Measurements from ENCODE around the gene ACO2.
A peak's percentile ranks its signal among the peaks of the same experiment; 100 is the strongest.
"Not testable (repeated sequence)": the region's sequence is repeated elsewhere in the genome, so short reads cannot be mapped to it uniquely, and the experiment has no call there.

The ACO2 gene

GRCh38 chr22:41448189-41448808 lies 20.6 kb upstream of the ACO2 start:
- peak; percentile 57 to 78 for DNase-seq (ENCODE audit: low read depth in 2 of 2)

GRCh38 chr22:41458161-41458728 lies 10.7 kb upstream of the ACO2 start:
- no peak for DNase-seq (ENCODE audit: low read depth in 2 of 2)

GRCh38 chr22:41459431-41459830 lies 9.5 kb upstream of the ACO2 start:
- DNase-seq (ENCODE audit: low read depth in 2 of 2), result no peak

GRCh38 chr22:41460071-41460470 lies 8.8 kb upstream of the ACO2 start:
- DNase-seq (ENCODE audit: low read depth in 2 of 2), result not testable (repeated sequence)

- DNase-seq (ENCODE audit: low read depth in 2 of 2), result no peak
Measured at GRCh38 chr22:41461901-41462300, 7.0 kb upstream of the ACO2 start.

- DNase-seq (ENCODE audit: low read depth in 2 of 2), result no peak
Measured at GRCh38 chr22:41469218-41469851, 418 bp downstream of the ACO2 start.

- no peak for DNase-seq (ENCODE audit: low read depth in 2 of 2)
Measured at GRCh38 chr22:41470886-41471285, 2.0 kb downstream of the ACO2 start.

GRCh38 chr22:41471568-41471967 lies 2.7 kb downstream of the ACO2 start:
- DNase-seq (ENCODE audit: low read depth in 2 of 2), result no peak

GRCh38 chr22:41474872-41475451 lies 6.0 kb downstream of the ACO2 start:
- no peak for DNase-seq (ENCODE audit: low read depth in 2 of 2)

- DNase-seq (ENCODE audit: low read depth in 2 of 2), result no peak
Measured at GRCh38 chr22:41478473-41478872, 9.6 kb downstream of the ACO2 start.

GRCh38 chr22:41478891-41479521 lies 10.1 kb downstream of the ACO2 start:
- no peak for DNase-seq (ENCODE audit: low read depth in 2 of 2)

- no peak for DNase-seq (ENCODE audit: low read depth in 2 of 2)
Measured at GRCh38 chr22:41479671-41480396, 10.9 kb downstream of the ACO2 start.

GRCh38 chr22:41480397-41480735 lies 11.4 kb downstream of the ACO2 start:
- no peak for DNase-seq (ENCODE audit: low read depth in 2 of 2)

GRCh38 chr22:41481131-41481830 lies 12.4 kb downstream of the ACO2 start:
- DNase-seq (ENCODE audit: low read depth in 2 of 2), result no peak

- DNase-seq (ENCODE audit: low read depth in 2 of 2), result no peak
Measured at GRCh38 chr22:41481925-41482318, 13.0 kb downstream of the ACO2 start.

GRCh38 chr22:41482319-41482935 lies 13.5 kb downstream of the ACO2 start:
- no peak for DNase-seq (ENCODE audit: low read depth in 2 of 2)

- DNase-seq (ENCODE audit: low read depth in 2 of 2), result no peak
Measured at GRCh38 chr22:41485033-41485432, 16.1 kb downstream of the ACO2 start.

- DNase-seq (ENCODE audit: low read depth in 2 of 2), result no peak
Measured at GRCh38 chr22:41487037-41487935, 18.4 kb downstream of the ACO2 start.

- DNase-seq (ENCODE audit: low read depth in 2 of 2), result no peak
Measured at GRCh38 chr22:41488076-41488475, 19.2 kb downstream of the ACO2 start.

Data from stimulated activated CD4-positive, alpha-beta T cell treated with anti-CD3 and anti-CD28 coated beads, Interleukin-1b, Interleukin-23, amount 100 ng/mL, for 1 hour (primary cell).